Measurements from ENCODE around the gene NAE1. TPM values are rescaled to one million over a fixed set of nuclear protein-coding genes. Genes with fewer than 3 reads are reported as not detected.

NAE1 gene
- total and polyA plus RNA-seq, 4 donors: 40.8 to 46.2 (median 42.3) TPM

DNA sequence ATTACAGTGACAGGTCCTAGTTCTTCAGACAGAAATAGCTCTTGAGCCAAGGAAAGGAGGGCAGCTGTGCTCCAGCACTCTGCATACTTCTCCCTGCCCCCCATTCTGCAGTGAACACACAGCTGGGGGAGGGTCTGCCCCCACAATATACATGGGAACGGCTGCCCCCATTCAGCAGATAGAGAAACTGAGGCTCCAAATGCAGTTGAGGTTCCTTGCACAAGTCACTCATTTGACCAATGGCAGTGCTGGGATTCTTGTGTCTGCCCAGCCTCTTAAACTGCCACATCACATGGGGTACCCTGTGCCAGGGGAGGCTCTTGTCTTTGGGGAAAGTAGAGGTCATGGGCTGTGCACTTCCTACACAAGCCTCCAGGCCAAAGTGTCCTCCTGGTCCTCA is 38.6 kb upstream of the NAE1 start:
- intact Hi-C loops (cut with DNase I): loop anchor here (5.0 to 10.0 kb wide), 5 partner anchors 135 to 467 kb away; no protein-coding TSS in a partner anchor
- Histone ChIP-seq H3K27ac (ENCODE audit: low read depth in 1 of 2, low read length in 2 of 2) (no peak overlapping the region), H3K36me3 (ENCODE audit: control insufficient read depth in 1 of 2, insufficient read depth in 2 of 2, low read length in 1 of 2) (no peaks in the 10 kb centered on the region), H3K9me3 (ENCODE audit: control insufficient read depth, low read length) (no peaks in the 10 kb centered on the region), H3K27me3 (ENCODE audit: control insufficient read depth in 1 of 2, insufficient read depth in 2 of 2, low read length in 1 of 2) (no peaks in the 10 kb centered on the region), H3K4me1 (ENCODE audit: control insufficient read depth in 1 of 2, insufficient read depth in 2 of 2, low read length in 2 of 2) (no peaks in the 10 kb centered on the region), H3K4me3 (ENCODE audit: low read length in 2 of 2) (no peak overlapping the region)
- 91 to 100% methylated on average over 1 of the region's 1 CpG for WGBS, 2 donors
- DNase-seq (no peak), ATAC-seq (ENCODE audit: low FRiP score) (no peak)

DNA sequence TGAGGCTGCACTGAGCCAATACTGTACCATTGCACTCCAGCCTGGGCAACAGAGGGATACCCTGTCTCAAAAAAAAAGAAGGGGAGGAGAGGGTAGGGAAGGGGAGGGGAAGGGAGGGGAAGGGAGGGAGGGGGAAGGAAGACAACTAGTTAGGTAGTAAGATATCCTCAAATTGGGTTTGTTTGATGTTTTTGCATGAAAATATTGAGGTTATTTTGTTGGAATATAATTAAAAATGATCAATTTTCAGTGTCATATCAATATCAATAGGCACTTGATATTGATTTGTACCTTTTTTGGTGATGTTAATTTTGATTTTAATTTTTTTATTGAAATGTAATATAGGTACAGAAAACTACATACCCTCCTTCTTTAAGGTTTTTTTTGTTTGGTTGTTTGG is 32.9 kb upstream of the NAE1 start:
- DNase-seq: no peak
- H3K4me3 ChIP-seq (ENCODE audit: low read length in 2 of 2): no peak overlapping the region
- intact Hi-C loops (cut with DNase I): loop anchor here (10.0 kb wide), 2 partner anchors 129 to 459 kb away; no protein-coding TSS in a partner anchor
- no peak overlapping the region for H3K27ac ChIP-seq (ENCODE audit: low read depth in 1 of 2, low read length in 2 of 2)
- ATAC-seq (ENCODE audit: low FRiP score): no peak
- H3K4me1 ChIP-seq (ENCODE audit: control insufficient read depth in 1 of 2, insufficient read depth in 2 of 2, low read length in 2 of 2): no peaks in the 10 kb centered on the region
- H3K27me3 ChIP-seq (ENCODE audit: control insufficient read depth in 1 of 2, insufficient read depth in 2 of 2, low read length in 1 of 2): no peaks in the 10 kb centered on the region
- no peaks in the 10 kb centered on the region for H3K36me3 ChIP-seq (ENCODE audit: control insufficient read depth in 1 of 2, insufficient read depth in 2 of 2, low read length in 1 of 2)
- no peaks in the 10 kb centered on the region for H3K9me3 ChIP-seq (ENCODE audit: control insufficient read depth, low read length)

DNA sequence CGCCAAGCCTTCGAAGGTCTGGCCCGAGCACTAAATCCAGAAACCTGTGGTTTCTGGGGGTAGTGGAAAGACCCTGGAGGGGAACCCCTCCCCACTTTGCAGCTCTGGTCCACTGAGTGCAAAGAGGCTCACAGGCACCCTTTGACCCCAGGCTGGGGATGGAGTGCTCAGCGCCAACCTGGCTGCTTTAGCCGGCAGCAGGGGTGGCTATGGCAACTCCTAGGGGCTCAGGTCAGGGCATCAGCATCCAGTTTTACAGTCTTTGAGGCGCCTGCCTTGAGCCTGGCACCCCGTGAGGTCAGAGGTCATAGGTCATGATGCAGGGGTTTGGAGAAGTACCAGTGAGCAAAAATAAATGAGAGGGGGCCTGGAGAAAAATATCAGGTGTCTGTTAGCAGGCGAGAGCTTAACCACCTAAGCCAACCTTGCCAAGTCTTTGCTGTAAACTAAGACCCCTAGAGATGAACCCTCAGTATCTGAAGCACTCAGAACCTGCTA is 31.3 kb upstream of the NAE1 start:
- no peak overlapping the region for H3K27ac ChIP-seq (ENCODE audit: low read depth in 1 of 2, low read length in 2 of 2)
- no peak for ATAC-seq (ENCODE audit: low FRiP score)
- WGBS, 2 donors: 87 to 93% methylated on average over 8 of the region's 8 CpGs

DNA sequence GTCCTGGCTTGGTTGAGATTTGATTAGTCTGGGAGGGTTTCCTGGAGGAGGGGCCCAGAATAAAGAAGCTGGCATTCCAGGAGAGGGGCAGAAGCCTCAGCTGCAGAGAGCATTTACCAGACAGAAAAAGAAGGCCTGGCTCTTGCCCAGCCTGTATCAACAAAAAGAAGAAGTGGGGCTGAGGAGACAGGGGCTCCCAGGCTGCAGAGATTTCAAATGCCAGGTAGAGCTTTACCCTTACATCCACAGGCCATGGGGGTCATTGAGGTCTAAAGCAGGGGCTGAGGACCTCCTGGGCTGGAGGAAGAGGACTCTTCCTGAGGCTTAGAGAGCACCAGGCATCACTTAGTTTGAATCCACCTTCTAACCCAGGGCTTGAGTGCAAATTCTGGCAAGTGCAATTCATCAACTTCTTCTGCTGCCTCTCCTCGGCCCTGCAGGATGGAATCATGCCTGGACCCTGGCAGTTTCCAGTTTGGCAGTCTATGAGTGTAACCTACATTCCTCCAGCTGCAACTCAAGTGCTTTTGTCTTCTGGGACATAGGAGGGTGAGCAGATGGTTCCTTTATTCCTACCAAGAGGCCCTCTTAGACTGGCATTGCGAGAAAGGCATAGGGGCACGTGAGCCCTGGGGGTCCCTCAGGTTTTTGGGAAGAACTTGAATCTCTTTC is 28.8 kb upstream of the NAE1 start:
- no peaks in the 10 kb centered on the region for H3K4me1 ChIP-seq (ENCODE audit: control insufficient read depth in 1 of 2, insufficient read depth in 2 of 2, low read length in 2 of 2)
- no peak overlapping the region for H3K4me3 ChIP-seq (ENCODE audit: low read length in 2 of 2)
- no peaks in the 10 kb centered on the region for H3K27me3 ChIP-seq (ENCODE audit: control insufficient read depth in 1 of 2, insufficient read depth in 2 of 2, low read length in 1 of 2)
- WGBS, 2 donors: 67 to 68% methylated on average over 3 of the region's 3 CpGs
- DNase-seq (peak; percentile 11 to 43), ATAC-seq (ENCODE audit: low FRiP score) (no peak)
- H3K36me3 ChIP-seq (ENCODE audit: control insufficient read depth in 1 of 2, insufficient read depth in 2 of 2, low read length in 1 of 2): no peaks in the 10 kb centered on the region
- H3K27ac ChIP-seq (ENCODE audit: low read depth in 1 of 2, low read length in 2 of 2): no peak overlapping the region
- intact Hi-C loops (cut with DNase I): loop anchor here (10.0 kb wide), 2 partner anchors 125 to 455 kb away; no protein-coding TSS in a partner anchor
- H3K9me3 ChIP-seq (ENCODE audit: control insufficient read depth, low read length): no peaks in the 10 kb centered on the region

More for the DNA sequence above, 31.3 kb upstream of the NAE1 start:
- Histone ChIP-seq H3K27me3 (ENCODE audit: control insufficient read depth in 1 of 2, insufficient read depth in 2 of 2, low read length in 1 of 2) (no peaks in the 10 kb centered on the region), H3K4me3 (ENCODE audit: low read length in 2 of 2) (no peak overlapping the region), H3K9me3 (ENCODE audit: control insufficient read depth, low read length) (no peaks in the 10 kb centered on the region), H3K4me1 (ENCODE audit: control insufficient read depth in 1 of 2, insufficient read depth in 2 of 2, low read length in 2 of 2) (no peaks in the 10 kb centered on the region), H3K36me3 (ENCODE audit: control insufficient read depth in 1 of 2, insufficient read depth in 2 of 2, low read length in 1 of 2) (no peaks in the 10 kb centered on the region)
- intact Hi-C loops (cut with DNase I): loop anchor here (10.0 kb wide), 2 partner anchors 127 to 457 kb away; no protein-coding TSS in a partner anchor
- peak in 1 of 2 donors; percentile 68 for DNase-seq

DNA sequence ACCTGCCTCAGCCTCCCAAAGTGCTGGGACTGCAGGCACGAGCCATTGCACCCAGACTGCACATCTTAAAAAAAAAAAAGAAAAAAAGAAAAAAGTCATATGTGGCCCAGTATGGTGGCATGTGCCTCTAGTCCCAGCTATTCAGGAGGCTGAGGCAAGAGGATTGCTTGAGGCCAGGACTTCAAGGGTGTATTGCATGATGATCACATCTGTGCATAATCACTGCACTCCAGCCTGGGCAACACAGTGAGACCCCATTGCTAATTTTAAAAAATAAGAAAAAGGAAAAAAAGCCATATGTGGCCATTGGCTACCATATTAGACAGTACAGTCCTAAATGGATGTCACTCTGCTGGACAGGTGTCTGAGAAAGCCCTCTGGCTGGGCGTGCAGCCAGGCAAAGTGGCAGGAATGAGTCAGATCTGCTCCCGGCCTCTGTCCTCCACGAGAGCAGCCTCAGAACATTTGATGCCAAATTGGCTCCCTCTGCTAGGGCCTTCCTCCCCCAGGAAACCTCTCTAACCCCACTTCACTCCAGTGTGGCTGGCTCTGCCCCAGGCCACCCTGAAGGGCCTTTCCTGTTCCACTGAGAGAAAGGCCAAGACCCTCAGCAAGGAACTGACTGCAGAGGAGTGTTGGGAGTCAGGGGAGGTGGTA is 28.1 kb upstream of the NAE1 start:
- intact Hi-C loops (cut with DNase I): no loop called here
- WGBS, 2 donors: 31 to 40% methylated on average over 4 of the region's 4 CpGs
- DNase-seq: peak; percentile 58 to 75
- Histone ChIP-seq H3K4me1 (ENCODE audit: control insufficient read depth in 1 of 2, insufficient read depth in 2 of 2, low read length in 2 of 2) (no peaks in the 10 kb centered on the region), H3K27me3 (ENCODE audit: control insufficient read depth in 1 of 2, insufficient read depth in 2 of 2, low read length in 1 of 2) (no peaks in the 10 kb centered on the region), H3K4me3 (ENCODE audit: low read length in 2 of 2) (no peak overlapping the region), H3K9me3 (ENCODE audit: control insufficient read depth, low read length) (no peaks in the 10 kb centered on the region), H3K27ac (ENCODE audit: low read depth in 1 of 2, low read length in 2 of 2) (no peak overlapping the region), H3K36me3 (ENCODE audit: control insufficient read depth in 1 of 2, insufficient read depth in 2 of 2, low read length in 1 of 2) (no peaks in the 10 kb centered on the region)
- no peak for ATAC-seq (ENCODE audit: low FRiP score)

DNA sequence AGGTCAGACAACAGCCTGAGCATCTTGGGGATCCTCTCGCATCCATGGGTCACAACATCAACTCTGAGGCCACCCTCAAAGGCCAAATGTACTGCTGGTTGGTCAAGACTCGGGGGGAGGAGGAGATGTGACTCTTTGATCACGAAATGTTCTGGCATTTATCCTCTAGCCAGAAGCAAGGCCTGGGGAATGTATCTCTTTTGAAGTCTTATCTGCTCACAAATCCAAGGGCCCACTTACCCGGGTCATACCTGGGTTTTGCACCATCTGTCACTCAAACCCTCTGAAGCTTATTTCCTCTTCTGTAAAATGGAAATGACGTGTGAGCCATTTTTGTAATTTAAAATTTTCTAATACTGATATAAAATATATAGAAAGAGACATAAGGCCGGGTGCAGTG is 26.7 kb upstream of the NAE1 start:
- Histone ChIP-seq H3K4me1 (ENCODE audit: control insufficient read depth in 1 of 2, insufficient read depth in 2 of 2, low read length in 2 of 2) (no peaks in the 10 kb centered on the region), H3K27me3 (ENCODE audit: control insufficient read depth in 1 of 2, insufficient read depth in 2 of 2, low read length in 1 of 2) (no peaks in the 10 kb centered on the region), H3K4me3 (ENCODE audit: low read length in 2 of 2) (no peak overlapping the region), H3K36me3 (ENCODE audit: control insufficient read depth in 1 of 2, insufficient read depth in 2 of 2, low read length in 1 of 2) (no peaks in the 10 kb centered on the region), H3K27ac (ENCODE audit: low read depth in 1 of 2, low read length in 2 of 2) (no peak overlapping the region), H3K9me3 (ENCODE audit: control insufficient read depth, low read length) (no peaks in the 10 kb centered on the region)
- WGBS, 2 donors: 89% methylated on average over 6 of the region's 6 CpGs
- DNase-seq (no peak), ATAC-seq (ENCODE audit: low FRiP score) (no peak)
- intact Hi-C loops (cut with DNase I): no loop called here

DNA sequence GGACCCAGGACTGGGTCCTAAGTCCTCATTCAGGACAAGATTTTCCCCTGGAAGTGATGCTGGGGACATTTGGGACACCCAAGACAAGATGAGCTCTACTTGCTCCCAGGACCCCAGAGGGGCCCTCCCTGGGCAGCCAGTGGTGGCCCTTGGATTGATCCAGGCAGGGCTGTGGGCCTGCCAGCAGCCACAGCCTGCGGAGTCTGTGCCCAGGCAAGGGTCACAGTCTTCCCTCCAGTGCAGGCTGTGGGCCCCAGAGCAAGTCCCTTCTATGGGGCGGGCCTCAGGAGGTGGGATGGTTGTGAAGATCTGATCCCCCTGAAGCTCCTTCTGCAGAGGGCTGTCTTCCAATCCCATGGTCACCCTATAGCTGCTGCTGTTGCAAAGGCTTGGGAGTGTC is 26.0 kb upstream of the NAE1 start:
- peak in 1 of 2 donors; percentile 19 for DNase-seq

DNA sequence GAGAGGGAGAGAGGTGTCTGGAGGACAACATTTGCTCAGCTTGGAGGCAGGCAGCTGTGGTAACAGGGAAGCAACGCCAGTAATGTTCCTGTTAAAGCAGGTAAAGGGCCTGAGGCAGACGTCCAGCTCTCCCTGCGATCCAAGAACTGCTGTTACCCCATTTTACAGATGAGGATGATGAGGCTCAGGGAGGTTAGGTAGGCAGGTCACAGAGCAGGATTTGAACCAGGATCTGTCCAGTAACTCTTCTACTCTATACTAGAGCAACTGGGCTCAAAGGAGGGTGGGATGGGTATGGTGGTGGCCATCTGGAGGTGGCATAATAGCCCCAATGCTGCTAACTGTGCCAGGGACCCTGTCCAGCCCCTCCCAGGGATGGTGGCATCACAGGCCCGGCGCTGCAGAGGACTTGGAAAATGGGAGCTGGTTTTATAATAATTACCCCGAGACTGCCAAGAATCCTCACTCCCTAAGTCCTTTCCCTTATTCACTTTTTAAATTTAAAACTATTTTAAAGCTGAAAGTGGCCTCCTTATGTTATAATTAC is 25.5 kb upstream of the NAE1 start:
- Histone ChIP-seq H3K9me3 (ENCODE audit: control insufficient read depth, low read length) (no peaks in the 10 kb centered on the region), H3K36me3 (ENCODE audit: control insufficient read depth in 1 of 2, insufficient read depth in 2 of 2, low read length in 1 of 2) (no peaks in the 10 kb centered on the region), H3K27ac (ENCODE audit: low read depth in 1 of 2, low read length in 2 of 2) (no peak overlapping the region), H3K27me3 (ENCODE audit: control insufficient read depth in 1 of 2, insufficient read depth in 2 of 2, low read length in 1 of 2) (no peaks in the 10 kb centered on the region), H3K4me3 (ENCODE audit: low read length in 2 of 2) (no peak overlapping the region), H3K4me1 (ENCODE audit: control insufficient read depth in 1 of 2, insufficient read depth in 2 of 2, low read length in 2 of 2) (no peaks in the 10 kb centered on the region)
- DNase-seq (peak in 1 of 2 donors; percentile 35), ATAC-seq (ENCODE audit: low FRiP score) (no peak)
- intact Hi-C loops (cut with DNase I): no loop called here
- 93 to 99% methylated on average over 6 of the region's 6 CpGs for WGBS, 2 donors

More for the DNA sequence above, 26.0 kb upstream of the NAE1 start:
- H3K9me3 ChIP-seq (ENCODE audit: control insufficient read depth, low read length): no peaks in the 10 kb centered on the region
- H3K4me3 ChIP-seq (ENCODE audit: low read length in 2 of 2): no peak overlapping the region
- no peaks in the 10 kb centered on the region for H3K27me3 ChIP-seq (ENCODE audit: control insufficient read depth in 1 of 2, insufficient read depth in 2 of 2, low read length in 1 of 2)
- intact Hi-C loops (cut with DNase I): no loop called here
- 97 to 100% methylated on average over 2 of the region's 2 CpGs for WGBS, 2 donors
- no peak overlapping the region for H3K27ac ChIP-seq (ENCODE audit: low read depth in 1 of 2, low read length in 2 of 2)
- H3K36me3 ChIP-seq (ENCODE audit: control insufficient read depth in 1 of 2, insufficient read depth in 2 of 2, low read length in 1 of 2): no peaks in the 10 kb centered on the region
- H3K4me1 ChIP-seq (ENCODE audit: control insufficient read depth in 1 of 2, insufficient read depth in 2 of 2, low read length in 2 of 2): no peaks in the 10 kb centered on the region
- ATAC-seq (ENCODE audit: low FRiP score): no peak
